H1 (cell line): ENCODE data around the gene PECR. TPM values are rescaled to one million over a fixed set of nuclear protein-coding genes. Genes with fewer than 3 reads are reported as not detected.

ENCODE experiments used
- CTCF ChIA-PET: fragments of 300-600 bp; sonication (Branson Sonifier 250); formaldehyde crosslinking; loops from one replicate; lab custom pipeline; 2021; ENCODE audit not compliant: partially characterized antibody; lab: Charles Lee
- POLR2A ChIA-PET: fragments of 300-600 bp; sonication (Branson Sonifier 250); formaldehyde crosslinking; loops from one replicate; lab custom pipeline; 2021; ENCODE audit warnings: inconsistent platforms; ENCODE audit not compliant: partially characterized antibody; lab: Charles Lee
- DNase-seq, 2 experiments: peaks; one replicate each; pipeline versions ENCODE4 v3.0.0 to v3.0.0-alpha.2; 2010 to 2022; ENCODE audit warnings: low spot score in 2 of 2, low read depth in 1 of 2, mixed read lengths in 1 of 2
- FAIRE-seq: peaks from 2 replicates; lab custom pipeline; 2011; peaks lifted over from hg19 to GRCh38; lab: Jason Lieb, UNC
- H2AFZ ChIP-seq: 2 replicates; pipeline ENCODE4 v1.8.1; 2012; ENCODE audit warnings: low read length, inconsistent platforms
- H2AK5ac ChIP-seq: 2 replicates; pipeline ENCODE4 v1.6.1; 2013; ENCODE audit warnings: low read depth, low read length
- H2BK120ac ChIP-seq: replicated peaks from 2 replicates; pipeline ENCODE3; 2013; ENCODE audit warnings: low read depth, low read length, inconsistent platforms
- H2BK12ac ChIP-seq: 2 replicates; pipeline ENCODE4 v1.6.1; 2013; ENCODE audit warnings: low read depth, low read length
- H2BK15ac ChIP-seq: 2 replicates; pipeline ENCODE4 v1.6.1; 2013; ENCODE audit warnings: low read length
- H2BK20ac ChIP-seq: 2 replicates; pipeline ENCODE4 v1.6.1; 2013; ENCODE audit warnings: low read length
- H2BK5ac ChIP-seq: 2 replicates; pipeline ENCODE4 v1.6.1; 2013; ENCODE audit warnings: low read depth, low read length
- H3K14ac ChIP-seq: 2 replicates; pipeline ENCODE4 v1.6.1; 2013; ENCODE audit warnings: inconsistent platforms; ENCODE audit not compliant: insufficient read length
- H3K18ac ChIP-seq: 2 replicates; pipeline ENCODE4 v1.6.1; 2013; ENCODE audit warnings: low read length; ENCODE audit errors: extremely low read depth
- H3K23ac ChIP-seq: 2 replicates; pipeline ENCODE4 v1.6.1; 2013; ENCODE audit warnings: inconsistent platforms; ENCODE audit not compliant: insufficient read length
- H3K23me2 ChIP-seq: 2 replicates; pipeline ENCODE4 v1.6.1; 2013; ENCODE audit warnings: low read depth, low read length
- H3K27ac ChIP-seq: 2 replicates; pipeline ENCODE4 v1.6.1; 2011; ENCODE audit warnings: low read depth, low read length, inconsistent platforms
- H3K27me3 ChIP-seq, 4 experiments: replicated peaks in 1 of 4; 1 replicate in 1 of 4; 2 replicates in 3 of 4; pipeline versions ENCODE4 v1.6.1 to v1.8.1; 2011 to 2013; ENCODE audit warnings: low read length in 3 of 4, mild to moderate bottlenecking in 3 of 4, inconsistent platforms in 2 of 4, mixed read lengths in 2 of 4, moderate library complexity in 1 of 4; ENCODE audit not compliant: control insufficient read depth in 3 of 4, insufficient read depth in 3 of 4; ENCODE audit errors: extremely low read depth in 1 of 4
- H3K36me3 ChIP-seq, 4 experiments: 2 replicates each; pipeline versions ENCODE4 v1.6.1 to v1.8.1; 2011 to 2013; ENCODE audit warnings: mild to moderate bottlenecking in 4 of 4, low read length in 3 of 4, moderate library complexity in 2 of 4, control low read depth in 1 of 4, inconsistent platforms in 1 of 4; ENCODE audit not compliant: insufficient read depth in 4 of 4, control insufficient read depth in 2 of 4
- H3K4ac ChIP-seq: replicated peaks from 2 replicates; pipeline ENCODE3; 2013; ENCODE audit warnings: low read length, low read depth, mixed read lengths, inconsistent platforms; ENCODE audit not compliant: insufficient read length
- H3K4me1 ChIP-seq, 4 experiments: replicated peaks in 1 of 4; 1 replicate in 1 of 4; 2 replicates in 3 of 4; pipeline versions ENCODE4 v1.6.1 to v1.8.1; 2011 to 2013; ENCODE audit warnings: low read length in 3 of 4, inconsistent platforms in 2 of 4, mixed read lengths in 1 of 4; ENCODE audit not compliant: insufficient read depth in 4 of 4, control insufficient read depth in 3 of 4
- H3K4me2 ChIP-seq, 2 experiments: 2 replicates each; pipeline versions ENCODE4 v1.6.1 to v1.8.1; 2011 to 2013; ENCODE audit warnings: low read depth in 2 of 2, low read length in 2 of 2, control low read depth in 1 of 2, inconsistent platforms in 1 of 2, mild to moderate bottlenecking in 1 of 2; ENCODE audit not compliant: insufficient read depth in 1 of 2
- H3K4me3 ChIP-seq, 4 experiments: fragments of 200-600, 300-600 bp in 1 of 4; sonication (generic), shearing (Covaris generic), sonication (Bioruptor Twin) in 1 of 4; 2 replicates each; pipeline versions ENCODE4 v1.5.1 to v1.8.1; 2011 to 2016; ENCODE audit warnings: low read length in 4 of 4, low read depth in 3 of 4, control low read depth in 2 of 4, inconsistent platforms in 2 of 4, mild to moderate bottlenecking in 2 of 4, mixed read lengths in 1 of 4, moderate library complexity in 1 of 4; ENCODE audit not compliant: insufficient read depth in 2 of 4; ENCODE audit errors: extremely low read depth in 1 of 4
- H3K56ac ChIP-seq: replicated peaks from 2 replicates; pipeline ENCODE3; 2013; ENCODE audit warnings: low read depth, mild to moderate bottlenecking, mixed read lengths, low read length, inconsistent platforms; ENCODE audit not compliant: insufficient read length
- H3K79me1 ChIP-seq: 2 replicates; pipeline ENCODE4 v1.6.1; 2013; ENCODE audit warnings: low read depth, low read length, control low read depth
- H3K79me2 ChIP-seq, 2 experiments: 2 replicates each; pipeline versions ENCODE4 v1.6.1 to v1.8.1; 2012 to 2013; ENCODE audit warnings: low read length in 2 of 2, mild to moderate bottlenecking in 2 of 2, inconsistent platforms in 1 of 2; ENCODE audit not compliant: insufficient read depth in 2 of 2, control insufficient read depth in 1 of 2
- H3K9ac ChIP-seq, 4 experiments: replicated peaks in 1 of 4; 1 replicate in 1 of 4; 2 replicates in 3 of 4; pipeline versions ENCODE4 v1.6.1 to v1.8.1; 2011 to 2013; ENCODE audit warnings: low read depth in 3 of 4, low read length in 3 of 4, control low read depth in 2 of 4, mild to moderate bottlenecking in 2 of 4, moderate library complexity in 2 of 4, inconsistent platforms in 1 of 4; ENCODE audit errors: extremely low read depth in 1 of 4
- H3K9me3 ChIP-seq, 2 experiments: 2 replicates each; pipeline versions ENCODE4 v1.6.1 to v1.8.1; 2012 to 2013; ENCODE audit warnings: mild to moderate bottlenecking in 2 of 2, moderate library complexity in 2 of 2, control low read depth in 1 of 2, inconsistent platforms in 1 of 2, low read depth in 1 of 2, low read length in 1 of 2, mixed read lengths in 1 of 2; ENCODE audit not compliant: insufficient read depth in 2 of 2
- H4K20me1 ChIP-seq, 2 experiments: replicated peaks in 1 of 2; 2 replicates each; pipeline versions ENCODE3 to v1.8.1; 2011 to 2013; ENCODE audit warnings: inconsistent platforms in 2 of 2, low read length in 2 of 2, mild to moderate bottlenecking in 1 of 2; ENCODE audit not compliant: insufficient read depth in 2 of 2, control insufficient read depth in 1 of 2
- H4K5ac ChIP-seq: 2 replicates; pipeline ENCODE4 v1.6.1; 2013; ENCODE audit warnings: low read length, low read depth, mixed read lengths, inconsistent platforms; ENCODE audit not compliant: insufficient read length
- H4K8ac ChIP-seq: 2 replicates; pipeline ENCODE4 v1.8.0; 2013; ENCODE audit warnings: mild to moderate bottlenecking, moderate library complexity, low read length, inconsistent platforms; ENCODE audit not compliant: insufficient read depth; ENCODE audit errors: extremely low read depth
- H4K91ac ChIP-seq: replicated peaks from 2 replicates; pipeline ENCODE3; 2013; ENCODE audit warnings: low read length, mixed read lengths, inconsistent platforms; ENCODE audit not compliant: insufficient read length
- ASH2L ChIP-seq: fragments of 200-600, 300-600 bp; sonication (generic); IDR thresholded peaks from one replicate; pipeline ENCODE4 v1.7.1; 2017; ENCODE audit warnings: low read length
- CBX5 ChIP-seq: fragments of 300-800, 300-1000 bp; sonication (generic); IDR thresholded peaks from 2 replicates; pipeline ENCODE4 v1.7.1; 2016; ENCODE audit warnings: antibody characterized with exemption, low read length, low read depth
- FOSL1 ChIP-seq: IDR thresholded peaks from 2 replicates; pipeline ENCODE4 v1.6.1; 2011; ENCODE audit warnings: mild to moderate bottlenecking, low read depth, low read length, moderate library complexity; ENCODE audit not compliant: insufficient read depth
- HDAC6 ChIP-seq: IDR thresholded peaks from one replicate; pipeline ENCODE4 v1.7.1; 2012; ENCODE audit warnings: low read depth, mild to moderate bottlenecking, inconsistent platforms, low read length, moderate library complexity
- JUN ChIP-seq: IDR thresholded peaks from 2 replicates; pipeline ENCODE4 v1.6.1; 2011; ENCODE audit warnings: low read depth, mild to moderate bottlenecking, improper control_type of control experiment, low read length
- KDM5A ChIP-seq: fragments of 200-600 bp; IDR thresholded peaks from 2 replicates; pipeline ENCODE4 v1.7.1; 2012; ENCODE audit warnings: mild to moderate bottlenecking, low read length, inconsistent platforms, mixed read lengths
- NRF1 ChIP-seq: IDR thresholded peaks from 2 replicates; pipeline ENCODE4 v1.6.1; 2011; ENCODE audit warnings: mild to moderate bottlenecking, low read depth, low read length, improper control_type of control experiment
- POU5F1 ChIP-seq: IDR thresholded peaks from 2 replicates; pipeline ENCODE4 v1.6.1; 2011; ENCODE audit warnings: low read depth, mild to moderate bottlenecking, low read length, moderate library complexity
- RNF2 ChIP-seq: fragments of 200-900, 300-1000 bp; sonication (generic); IDR thresholded peaks from 2 replicates; pipeline ENCODE4 v1.7.1; 2016; ENCODE audit warnings: borderline replicate concordance, low read depth, mild to moderate bottlenecking, antibody characterized with exemption, low read length; ENCODE audit not compliant: poor library complexity, severe bottlenecking; ENCODE audit errors: missing control alignments
- SP2 ChIP-seq: IDR thresholded peaks from 2 replicates; pipeline ENCODE4 v1.6.1; 2012; ENCODE audit warnings: mild to moderate bottlenecking, low read length, inconsistent platforms
- SRF ChIP-seq: IDR thresholded peaks from 2 replicates; pipeline ENCODE4 v1.6.1; 2011; ENCODE audit warnings: mild to moderate bottlenecking, low read depth, low read length, moderate library complexity
- TAF1 ChIP-seq: IDR thresholded peaks from 2 replicates; pipeline ENCODE4 v1.6.1; 2011; ENCODE audit warnings: mild to moderate bottlenecking, low read depth, low read length
- TCF12 ChIP-seq: IDR thresholded peaks from 2 replicates; pipeline ENCODE4 v1.6.1; 2011; ENCODE audit warnings: low read depth, mild to moderate bottlenecking, low read length
- ZNF274 ChIP-seq: IDR thresholded peaks from 2 replicates; pipeline ENCODE4 v1.7.0; 2012; ENCODE audit warnings: low read length, borderline replicate concordance; ENCODE audit errors: extremely low read depth
- WGBS, 2 experiments: shearing (Covaris generic) in 1 of 2; methylation state at CpG; one replicate each; pipeline versions ENCODE4 v1.1.6 to v1.1.7; 2013 to 2015; ENCODE audit warnings: low lambda C conversion rate in 2 of 2, mixed read lengths in 2 of 2, inconsistent platforms in 1 of 2, low coverage in 1 of 2, missing lambda C conversion rate in 1 of 2; ENCODE audit not compliant: insufficient replicate concordance in 2 of 2, insufficient coverage in 1 of 2, insufficient read length in 1 of 2; ENCODE audit errors: extremely low coverage in 1 of 2, missing lambda C conversion rate in 1 of 2; 5-methylcytosine and 5-hydroxymethylcytosine counted together
- polyA plus RNA-seq, 7 experiments: library from polyadenylated mRNA; depleted of rRNA in 3 of 7; stranded (reverse) in 5 of 7; unstranded in 2 of 7; fragments of >200 nt in 5 of 7; fragments of 200-250 nt in 2 of 7; gene quantifications; 1 replicate in 5 of 7; 2 replicates in 1 of 7; 4 replicates in 1 of 7; pipeline versions ENCODE4 v1.2.1 to v1.2.3, GENCODE V29; 2011 to 2013; ENCODE audit warnings: missing spikeins in 2 of 7, mixed read lengths in 2 of 7
- total RNA-seq: library from RNA; stranded (reverse); fragmentation: NEBNext Ultra II Directional; extraction: Animal tissue kit (Norgen Biotek cat#: 25700); gene quantifications from 2 replicates; pipeline ENCODE4 v1.2.1, GENCODE V29; 2021

PECR gene
- total and polyA plus RNA-seq, 2 of the 8 experiments (the other 6 are each of a cell fraction or from before 2014, with no cell fraction given), result 15.9 to 19.2 TPM

GRCh38 chr2:216090369-216090786, 8.8 kb upstream of the PECR start:
- H3K27me3 ChIP-seq, result no peaks in the 10 kb centered on the region
- ChIA-PET CTCF (interaction anchor here (0.9 to 1.6 kb wide), 3 partner anchors 17 to 119 kb away, joined by 3 to 5 read pairs (median 3); no protein-coding TSS in a partner anchor), POLR2A (interaction anchor here (0.8 to 1.5 kb wide), 3 partner anchors 9 to 14 kb away, joined by 3 to 4 read pairs (median 3); partner anchors contain the start of genes PECR and TMEM169)
- H3K23ac ChIP-seq, result no peak overlapping the region
- H2BK15ac ChIP-seq, result no peak overlapping the region
- no peak overlapping the region for H3K27ac ChIP-seq
- no peak overlapping the region for H2BK5ac ChIP-seq
- no peaks in the 10 kb centered on the region for H4K20me1 ChIP-seq
- H3K18ac ChIP-seq, result no peak overlapping the region
- DNase-seq (no peak), FAIRE-seq (no peak)
- H2AK5ac ChIP-seq, result no peak overlapping the region
- H2AFZ ChIP-seq, result no peak overlapping the region
- no peak overlapping the region for H3K4me2 ChIP-seq
- no peak overlapping the region for H4K91ac ChIP-seq
- no peak overlapping the region for H3K56ac ChIP-seq
- no peak overlapping the region for H3K4me3 ChIP-seq
- H3K23me2 ChIP-seq, result no peaks in the 10 kb centered on the region
- no peaks in the 10 kb centered on the region for H3K36me3 ChIP-seq
- H4K5ac ChIP-seq, result no peak overlapping the region
- no peak overlapping the region for H2BK12ac ChIP-seq
- no peak overlapping the region for H2BK20ac ChIP-seq
- H4K8ac ChIP-seq, result no peak overlapping the region
- no peak overlapping the region for H3K9ac ChIP-seq
- no peaks in the 10 kb centered on the region for H3K4me1 ChIP-seq
- no peaks in the 10 kb centered on the region for H3K79me2 ChIP-seq
- no peak overlapping the region for H3K14ac ChIP-seq
- H3K79me1 ChIP-seq, result no peaks in the 10 kb centered on the region
- H2BK120ac ChIP-seq, result no peak overlapping the region
- H3K9me3 ChIP-seq, result no peaks in the 10 kb centered on the region
- WGBS, 2 experiments, result 95% methylated on average over 1 of the region's 1 CpG; no CpG with 5 or more reads in 1 of the 2 experiments
- no peak overlapping the region for H3K4ac ChIP-seq
- TF ChIP-seq CBX5 (no peak), ZNF274 (no peak), KDM5A (no peak), NRF1 (no peak), SP2 (no peak), FOSL1 (no peak), POU5F1 (no peak), ASH2L (no peak), SRF (no peak), RNF2 (no peak), HDAC6 (no peak), TCF12 (no peak), TAF1 (no peak), JUN (no peak)
